ENCODE data around the gene CCDC15. TPM values are rescaled to one million over a fixed set of nuclear protein-coding genes. Genes with fewer than 3 reads are reported as not detected.
"Not testable (repeated sequence)": the region's sequence is repeated elsewhere in the genome, so short reads cannot be mapped to it uniquely, and the experiment has no call there.

Gene CCDC15
- total RNA-seq, 1 donor from 2014 or later: 0.38 TPM

DNA sequence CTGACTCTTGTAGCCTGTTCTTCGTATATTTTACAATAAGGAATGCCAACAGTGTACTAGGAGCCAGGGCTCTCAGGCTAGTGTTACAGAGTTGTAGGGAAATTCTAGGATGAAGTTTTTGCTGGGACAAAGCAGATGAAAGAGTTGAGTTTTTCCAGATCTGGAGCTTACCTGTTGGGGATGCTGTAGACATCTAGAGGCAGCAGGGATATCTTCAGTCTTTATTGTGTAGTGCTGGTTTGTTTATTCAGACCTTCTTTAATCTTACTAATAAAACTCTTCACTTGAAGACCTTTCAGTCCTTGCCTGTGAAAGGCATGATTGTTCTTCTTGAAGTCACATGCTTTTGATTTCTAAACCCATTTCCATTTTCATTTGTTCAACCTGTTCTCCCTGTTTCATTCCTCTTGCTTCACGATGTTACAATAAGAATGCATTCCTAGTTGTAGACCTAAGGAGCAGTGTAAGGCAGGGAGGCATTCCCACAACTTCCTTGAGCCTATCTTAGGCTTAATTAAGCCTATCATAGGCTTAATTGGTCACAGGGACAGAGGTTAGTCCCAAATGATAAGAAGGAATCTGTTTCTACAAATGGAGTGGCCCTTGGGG is 101.2 kb downstream of the CCDC15 start:
- intact Hi-C loops (cut with DNase I): no loop called here
- DNase-seq (ENCODE audit: missing footprints) (no peak), ATAC-seq (no peak)

DNA sequence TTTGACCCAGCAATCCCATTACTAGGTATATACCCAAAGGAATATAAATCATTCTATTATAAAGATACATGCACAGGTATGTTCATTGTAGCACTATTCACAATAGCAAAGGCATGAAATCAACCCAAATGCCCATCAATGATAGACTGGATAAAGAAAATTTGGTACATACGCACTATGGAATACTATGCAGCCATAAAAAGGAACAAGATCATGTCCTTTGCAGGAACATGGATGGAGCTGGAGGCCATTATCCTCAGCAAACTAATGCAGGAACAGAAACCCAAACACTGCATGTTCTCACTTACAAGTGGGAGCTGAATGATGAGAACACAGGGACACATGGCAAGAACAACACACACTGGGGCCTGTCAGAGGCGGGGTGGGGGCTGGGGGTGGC is 102.1 kb downstream of the CCDC15 start:
- DNase-seq (ENCODE audit: missing footprints); ATAC-seq; intact Hi-C loops (cut with DNase I): not testable (repeated sequence)

DNA sequence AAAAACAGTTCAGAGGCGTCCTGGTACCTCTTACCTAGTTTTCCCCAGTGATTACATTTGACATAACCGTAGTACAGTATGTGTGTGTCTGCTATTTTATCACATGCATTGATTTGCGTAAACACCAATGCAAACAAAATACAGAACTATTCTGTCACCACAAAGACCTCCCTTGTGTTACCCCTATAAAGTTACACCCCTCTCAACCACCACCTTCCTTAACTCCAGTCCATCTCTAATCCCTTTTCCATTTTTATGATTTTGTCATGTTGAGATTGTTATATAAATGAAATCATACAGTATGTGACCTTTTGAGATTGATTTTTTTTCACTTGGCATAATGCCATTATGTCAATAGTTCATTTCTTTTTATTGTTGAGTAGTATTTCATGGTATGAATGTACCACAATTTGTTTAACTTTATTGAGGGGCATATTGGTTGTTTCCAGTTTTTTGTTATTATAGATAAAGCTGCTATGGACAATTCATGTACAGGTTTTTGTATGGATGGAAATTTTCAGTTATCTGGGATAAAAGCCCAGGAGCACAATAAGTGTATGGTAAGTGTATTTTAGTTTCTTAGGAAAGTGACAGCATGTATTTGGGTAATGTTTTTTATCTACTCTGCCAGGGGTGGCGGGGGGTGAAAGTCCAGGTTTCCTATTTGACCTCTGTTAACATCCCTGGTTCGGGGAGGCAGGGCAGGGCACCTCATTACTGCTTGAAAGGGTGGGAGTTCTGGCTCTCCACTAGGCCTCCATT is 103.1 kb downstream of the CCDC15 start:
- DNase-seq (ENCODE audit: missing footprints): peak; percentile 43
- no peak for ATAC-seq
- intact Hi-C loops (cut with DNase I): no loop called here

DNA sequence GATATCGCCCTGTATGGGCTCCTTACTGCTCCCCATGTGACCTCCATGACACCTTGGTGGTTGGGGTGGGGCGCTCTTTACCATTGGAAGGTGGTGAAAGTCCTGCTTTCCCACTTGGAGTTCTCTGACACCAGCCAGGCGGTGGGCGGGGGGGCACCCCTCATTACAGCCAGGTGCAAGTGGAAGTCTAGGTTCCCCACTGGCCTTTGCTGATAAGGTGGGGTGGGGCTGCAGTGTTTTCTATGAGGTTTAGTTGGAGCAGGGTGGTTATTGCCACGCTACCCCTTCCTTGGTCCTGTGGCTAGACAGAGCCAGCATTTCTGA is 103.7 kb downstream of the CCDC15 start:
- intact Hi-C loops (cut with DNase I): no loop called here
- DNase-seq (ENCODE audit: missing footprints) (no peak), ATAC-seq (no peak)

DNA sequence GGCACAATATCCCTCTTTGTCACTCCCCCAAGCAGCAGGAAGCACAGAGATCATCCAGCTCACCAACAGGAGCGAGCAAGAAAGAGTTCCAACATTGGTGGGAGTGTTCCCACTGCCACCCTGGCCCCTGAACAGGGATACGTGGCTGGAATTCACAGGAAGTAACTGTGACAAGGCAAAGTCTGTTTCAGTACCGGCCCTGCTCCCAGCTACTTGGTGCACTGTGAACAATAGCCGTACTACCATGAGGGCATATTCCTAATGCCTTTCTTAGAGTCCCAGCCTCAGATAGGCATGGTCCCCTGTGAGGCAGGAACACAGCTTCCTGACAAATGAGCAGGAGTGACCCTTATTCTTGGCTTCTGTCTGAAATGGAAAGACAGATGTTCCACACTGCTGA is 107.3 kb downstream of the CCDC15 start:
- no peak for DNase-seq (ENCODE audit: missing footprints)
- no peak for ATAC-seq
- intact Hi-C loops (cut with DNase I): no loop called here

DNA sequence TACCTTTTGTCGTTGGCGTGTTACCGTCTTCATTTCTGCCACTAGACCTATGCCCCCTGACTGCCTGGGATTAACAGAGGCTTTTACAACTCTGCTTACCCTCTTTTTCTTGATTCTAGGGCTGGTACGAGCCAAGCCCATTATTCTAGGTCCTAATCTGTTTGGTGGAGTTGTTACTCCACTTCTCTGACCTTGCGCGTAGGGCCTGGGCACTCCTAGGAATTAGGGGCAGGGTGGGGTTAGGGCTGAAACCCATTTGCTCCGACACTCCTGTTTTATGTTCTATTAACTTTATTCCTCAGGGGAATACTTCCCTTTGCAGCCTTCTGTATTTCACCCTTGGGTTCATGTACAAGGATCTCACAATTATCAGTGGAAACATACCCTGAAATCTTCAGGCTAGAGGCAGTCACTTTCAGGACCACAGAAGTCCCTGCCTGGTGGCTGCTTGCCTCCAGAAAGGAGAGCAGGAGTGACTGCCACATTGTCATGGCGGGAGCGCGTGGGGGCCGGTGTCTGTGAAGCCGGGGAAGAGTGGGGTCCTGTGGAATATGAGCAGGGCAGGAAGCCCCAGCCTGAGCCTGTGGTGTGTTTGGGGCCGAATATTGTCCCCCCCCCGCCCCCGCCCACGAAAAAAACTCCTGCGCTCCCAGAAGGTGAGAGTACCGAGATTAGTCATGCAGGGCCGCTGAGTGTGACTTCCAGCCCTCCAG is 108.4 kb downstream of the CCDC15 start:
- DNase-seq (ENCODE audit: missing footprints): no peak
- intact Hi-C loops (cut with DNase I): no loop called here
- ATAC-seq: peak; percentile 21

DNA sequence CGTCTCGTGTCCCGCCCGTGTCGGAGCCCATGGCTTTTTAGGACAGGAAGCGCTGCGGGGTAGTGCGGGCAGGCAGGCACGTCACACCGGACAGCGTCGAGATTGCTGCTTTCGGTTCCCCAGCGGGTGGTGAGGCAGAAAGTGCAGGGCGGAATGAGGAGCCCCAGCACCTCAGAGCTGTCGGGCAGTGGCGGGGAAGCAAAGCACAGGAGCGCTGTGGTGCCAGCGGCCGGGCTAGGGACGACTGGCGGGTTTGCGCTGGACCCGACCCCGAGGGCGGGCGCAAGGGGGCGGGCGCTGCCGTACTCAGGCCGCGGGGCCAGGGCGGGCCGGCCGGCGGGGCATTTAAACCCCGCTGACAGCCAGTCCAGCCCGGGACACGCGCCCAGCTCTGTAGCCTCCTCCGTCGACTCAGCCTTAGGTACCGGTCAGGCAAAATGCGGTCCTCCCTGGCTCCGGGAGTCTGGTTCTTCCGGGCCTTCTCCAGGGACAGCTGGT is 109.0 kb downstream of the CCDC15 start, which contains the start of gene SLC37A2:
SLC37A2 (plus strand) TSS at position 375 of the 498 bp plus-strand sequence; CDS start at position 438, 63 bp downstream.
- ATAC-seq: peak; percentile 95
- intact Hi-C loops (cut with DNase I): no loop called here
- peak; percentile 85 for DNase-seq (ENCODE audit: missing footprints)

DNA sequence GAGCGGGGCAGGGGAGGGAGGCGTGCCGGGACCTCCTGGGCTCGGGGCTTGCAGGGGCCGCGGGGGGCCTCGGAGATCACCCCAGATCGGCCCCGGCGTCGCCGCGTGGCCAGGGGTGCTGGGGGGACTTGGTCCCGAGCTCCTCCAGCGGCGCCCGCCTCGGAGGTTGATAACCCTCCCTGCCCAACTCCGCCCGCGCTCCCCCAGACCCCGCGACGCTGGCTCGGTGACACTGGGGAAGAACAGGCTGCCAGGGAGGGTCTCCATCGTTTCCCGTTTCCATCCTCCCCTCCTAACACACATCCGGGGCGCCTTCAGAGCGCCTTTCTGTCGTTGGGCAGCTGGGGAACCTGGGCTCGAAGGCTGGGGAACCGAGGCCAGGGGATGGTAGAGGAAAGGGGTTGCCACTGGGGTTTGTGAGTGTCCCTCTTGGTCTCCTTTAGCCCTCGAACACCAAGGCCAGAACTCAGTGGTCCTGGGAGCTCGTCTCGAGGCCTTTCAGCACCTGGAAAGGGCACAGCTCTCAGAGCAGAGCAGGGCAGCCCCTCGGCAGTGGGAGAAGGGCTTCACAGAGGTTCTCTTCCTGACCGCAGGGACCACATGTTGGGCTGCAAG is 109.5 kb downstream of the CCDC15 start:
- ATAC-seq (peak; percentile 4), DNase-seq (ENCODE audit: missing footprints) (no peak)
- intact Hi-C loops (cut with DNase I): no loop called here

DNA sequence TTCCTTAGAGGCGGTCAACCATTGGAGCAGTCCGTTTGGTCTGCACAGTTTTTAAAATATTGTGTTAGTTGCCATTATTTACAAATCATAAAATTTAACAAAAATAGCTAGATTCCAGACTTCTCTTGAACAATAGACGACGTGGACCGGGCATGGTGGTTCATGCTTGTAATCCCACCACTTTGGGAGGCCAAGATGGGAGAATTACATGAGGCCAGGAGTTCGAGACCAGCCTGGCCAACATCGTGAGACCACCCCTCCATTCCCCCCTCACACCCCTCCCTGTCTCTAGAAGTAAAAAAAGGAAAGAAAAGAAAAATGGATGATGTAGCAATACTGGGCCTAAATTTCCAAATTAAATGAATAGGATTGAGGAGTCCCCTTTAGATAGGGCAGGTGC is 110.1 kb downstream of the CCDC15 start:
- ATAC-seq: no peak
- intact Hi-C loops (cut with DNase I): no loop called here
- no peak for DNase-seq (ENCODE audit: missing footprints)

DNA sequence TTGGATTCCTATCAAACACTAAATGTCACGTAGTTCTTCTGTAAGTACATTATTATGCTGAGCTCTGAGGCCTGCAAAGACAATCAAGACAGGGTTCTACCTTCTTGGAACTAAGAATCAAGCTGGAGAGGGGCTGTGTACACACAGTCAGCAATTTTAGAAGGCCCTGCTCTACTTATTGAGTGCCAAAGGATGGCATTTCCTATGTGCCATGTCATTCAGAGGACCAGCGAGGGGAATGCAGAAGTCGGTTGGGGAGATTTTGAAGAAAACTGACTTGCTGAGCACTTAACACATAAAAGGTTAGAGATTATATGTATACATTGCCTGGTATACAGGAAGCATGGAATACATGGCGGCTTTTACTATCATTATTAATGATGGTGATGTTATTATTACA is 114.4 kb downstream of the CCDC15 start:
- intact Hi-C loops (cut with DNase I): no loop called here
- DNase-seq (ENCODE audit: missing footprints) (no peak), ATAC-seq (no peak)

DNA sequence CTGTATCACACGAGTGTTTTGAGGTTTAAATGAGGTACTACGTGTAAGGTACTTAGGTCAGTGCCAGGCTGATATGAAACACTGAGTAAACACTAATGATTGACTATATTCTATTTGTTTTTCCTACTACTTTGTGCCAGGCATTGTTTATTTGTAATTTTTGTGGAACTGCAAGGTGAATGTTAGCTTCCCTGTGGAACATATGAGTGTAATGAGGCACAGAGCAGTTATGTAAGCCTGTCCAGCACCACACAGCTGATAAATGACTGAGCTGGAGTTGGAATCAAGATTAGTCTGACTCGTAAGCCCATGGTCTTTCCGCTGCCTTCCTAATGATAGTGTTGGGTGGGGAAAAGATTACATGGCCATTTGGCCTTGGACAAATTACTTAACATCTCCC is 115.0 kb downstream of the CCDC15 start:
- DNase-seq (ENCODE audit: missing footprints): no peak
- intact Hi-C loops (cut with DNase I): no loop called here
- ATAC-seq: no peak

DNA sequence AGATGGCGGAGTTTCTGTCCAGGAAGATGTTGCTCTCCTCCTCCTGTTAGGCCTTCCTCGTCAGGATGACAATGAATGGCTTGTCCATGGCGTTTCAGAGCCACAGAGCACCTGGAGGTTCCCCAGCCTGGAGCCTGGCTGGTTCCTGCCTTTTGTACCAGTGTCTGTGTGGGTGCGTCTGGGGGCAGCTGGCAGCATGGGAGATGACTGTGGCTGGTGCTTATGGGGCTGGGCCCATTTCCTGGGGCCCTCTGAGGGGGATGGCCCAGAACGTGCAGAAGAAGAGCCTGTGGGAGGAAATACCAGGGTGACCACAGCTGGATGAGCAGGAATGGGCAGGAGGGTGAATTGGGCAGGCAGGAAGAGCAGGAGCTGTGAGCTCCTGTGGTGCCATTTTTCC is 115.8 kb downstream of the CCDC15 start:
- no peak for ATAC-seq
- intact Hi-C loops (cut with DNase I): no loop called here
- DNase-seq (ENCODE audit: missing footprints): no peak

DNA sequence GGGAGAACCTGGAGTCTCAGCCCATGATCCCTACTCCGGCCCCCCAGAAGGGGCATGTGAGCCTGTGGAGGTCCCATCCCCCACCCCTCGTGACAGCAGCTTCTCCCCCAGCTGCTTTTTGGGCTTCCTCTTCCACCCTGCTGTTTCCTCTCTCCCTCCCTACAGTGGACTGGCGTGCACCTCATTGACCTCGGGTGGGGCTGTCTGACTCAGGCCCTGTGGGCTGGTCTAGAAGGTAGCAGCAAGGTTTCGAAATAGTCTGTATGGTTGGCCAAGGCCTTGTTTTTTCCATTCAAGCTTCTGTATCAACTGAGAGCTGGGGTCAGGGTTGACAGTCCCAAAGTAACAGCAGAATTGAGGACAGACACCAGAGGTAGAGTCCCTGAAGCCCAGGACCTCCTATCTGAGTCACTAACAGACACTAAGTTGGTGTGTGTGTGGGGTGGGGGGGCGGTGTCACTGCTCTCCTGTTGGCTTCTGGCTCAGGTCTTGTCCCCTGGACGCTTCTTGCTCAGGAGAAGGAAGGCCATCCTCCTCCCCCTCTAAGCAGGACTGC is 116.8 kb downstream of the CCDC15 start:
- DNase-seq (ENCODE audit: missing footprints): peak; percentile 83
- ATAC-seq: peak; percentile 87
- intact Hi-C loops (cut with DNase I): no loop called here

DNA sequence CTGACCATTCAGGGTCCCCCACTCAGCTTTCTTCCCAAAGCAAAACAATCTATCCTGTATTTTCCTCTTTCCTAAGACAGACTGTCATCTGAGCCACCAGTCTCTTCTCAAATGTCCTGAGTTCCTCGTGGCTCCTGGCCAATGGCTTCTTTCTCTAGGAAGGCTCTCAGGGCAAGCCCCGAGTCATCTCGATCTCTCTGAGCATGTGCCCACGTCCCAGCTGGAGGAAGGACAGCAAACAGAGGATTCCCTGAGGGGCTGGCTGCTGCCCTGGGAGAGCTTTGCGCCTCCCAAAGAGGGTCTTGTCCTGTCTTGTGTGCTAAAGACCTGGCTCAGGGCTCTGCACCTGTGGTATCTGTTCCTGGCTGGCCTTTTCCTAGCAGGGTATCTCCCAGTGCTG is 117.4 kb downstream of the CCDC15 start:
- DNase-seq (ENCODE audit: missing footprints) (no peak), ATAC-seq (peak; percentile 14)

DNA sequence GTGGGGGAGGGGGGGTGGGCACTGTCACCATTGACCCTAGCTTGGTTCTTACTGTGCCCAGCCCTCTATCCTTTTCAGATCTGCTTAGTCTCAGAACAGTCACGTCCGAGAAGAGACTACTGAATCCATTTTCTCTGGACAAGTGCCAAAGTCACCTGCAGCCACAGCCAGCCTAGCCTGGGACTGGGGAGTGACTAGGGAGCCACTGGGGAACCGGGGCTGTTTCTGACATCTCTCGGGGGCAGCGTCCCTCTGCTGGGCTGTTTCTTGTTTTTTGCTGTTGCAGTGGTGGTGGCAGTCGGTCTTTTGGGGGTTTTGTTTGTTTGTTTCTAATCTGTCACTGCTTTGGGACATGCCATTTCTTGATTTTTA is 117.8 kb downstream of the CCDC15 start:
- ATAC-seq: no peak
- intact Hi-C loops (cut with DNase I): no loop called here

More for the DNA sequence above, 117.4 kb downstream of the CCDC15 start:
- intact Hi-C loops (cut with DNase I): no loop called here

DNA sequence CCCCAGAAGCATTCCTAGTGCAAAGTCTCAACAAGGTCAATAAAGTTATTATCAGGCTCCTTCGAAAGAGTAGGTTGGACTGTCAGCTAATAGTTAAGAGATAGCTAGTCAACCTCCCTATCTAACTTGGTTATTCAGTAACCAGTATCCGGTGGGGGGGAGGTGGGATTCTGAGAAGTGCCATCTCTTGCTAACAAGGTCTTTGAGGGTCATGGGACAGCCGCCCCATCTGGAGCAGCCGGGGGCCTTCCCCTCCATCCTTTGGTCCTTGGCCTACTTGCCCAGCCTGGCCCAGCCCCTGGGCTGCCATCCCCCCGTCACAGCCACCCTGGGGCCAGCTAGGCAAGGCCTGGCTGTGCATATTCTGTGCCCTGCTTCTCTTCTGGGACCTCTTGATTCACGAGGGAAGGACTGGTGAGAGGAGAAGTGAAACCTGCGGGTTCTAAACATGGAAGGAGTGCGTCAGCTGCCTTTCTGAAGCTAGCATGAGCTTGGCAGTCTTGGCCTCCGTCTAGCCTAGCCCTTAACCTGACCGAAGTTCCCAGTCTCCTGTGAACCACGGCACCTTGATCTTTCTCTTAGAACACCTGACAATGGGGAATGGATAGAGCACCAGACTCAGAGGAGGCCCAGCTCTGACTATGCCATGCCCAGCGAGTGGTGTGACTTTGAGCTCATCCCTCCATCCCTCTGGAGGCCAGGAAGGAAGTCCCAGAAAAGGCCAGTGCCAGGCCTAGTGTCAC is 118.4 kb downstream of the CCDC15 start:
- ATAC-seq: peak; percentile 35
- no peak for DNase-seq (ENCODE audit: missing footprints)
- intact Hi-C loops (cut with DNase I): no loop called here

More for the DNA sequence above, 117.8 kb downstream of the CCDC15 start:
- DNase-seq (ENCODE audit: missing footprints): no peak

DNA sequence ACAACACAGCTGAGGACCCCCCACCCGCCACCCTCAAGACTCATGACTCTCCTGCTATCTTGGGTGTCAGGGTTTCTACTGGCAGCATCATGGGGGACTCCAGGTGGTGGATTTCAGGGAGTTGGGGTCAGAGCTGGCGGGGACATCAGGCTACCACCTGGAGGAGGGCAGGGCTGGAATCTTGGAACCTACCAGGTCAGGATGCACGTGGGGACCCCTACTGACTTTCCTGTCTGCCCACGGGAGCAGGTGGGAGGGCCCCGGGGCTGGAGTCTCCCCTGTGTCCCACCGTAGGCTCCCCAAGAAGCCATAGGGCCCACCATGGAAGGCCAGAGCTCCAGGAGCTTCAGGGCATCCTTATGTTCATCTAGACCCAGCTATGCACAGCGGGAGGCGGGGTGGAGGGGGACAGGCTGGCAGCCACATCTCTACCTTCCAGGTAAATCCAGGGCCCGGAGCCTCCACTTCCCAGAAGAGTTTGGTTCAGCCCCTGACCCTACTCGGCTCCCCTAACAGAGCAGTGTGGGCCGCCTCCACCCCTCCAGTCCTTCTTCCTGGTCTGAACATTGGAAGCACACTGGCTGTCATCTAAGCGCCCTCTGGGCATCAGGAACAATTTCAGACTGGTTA is 119.1 kb downstream of the CCDC15 start:
- intact Hi-C loops (cut with DNase I): no loop called here
- DNase-seq (ENCODE audit: missing footprints) (peak; percentile 62), ATAC-seq (no peak)
